ENCODE measurements around the gene VMP1. TPM values are rescaled to one million over a fixed set of nuclear protein-coding genes. Genes with fewer than 3 reads are reported as not detected.

VMP1 gene
- total and polyA plus RNA-seq, 2 donors (not counting 1 experiment from before 2014, with no cell fraction given), result 125 to 235 TPM

DNA sequence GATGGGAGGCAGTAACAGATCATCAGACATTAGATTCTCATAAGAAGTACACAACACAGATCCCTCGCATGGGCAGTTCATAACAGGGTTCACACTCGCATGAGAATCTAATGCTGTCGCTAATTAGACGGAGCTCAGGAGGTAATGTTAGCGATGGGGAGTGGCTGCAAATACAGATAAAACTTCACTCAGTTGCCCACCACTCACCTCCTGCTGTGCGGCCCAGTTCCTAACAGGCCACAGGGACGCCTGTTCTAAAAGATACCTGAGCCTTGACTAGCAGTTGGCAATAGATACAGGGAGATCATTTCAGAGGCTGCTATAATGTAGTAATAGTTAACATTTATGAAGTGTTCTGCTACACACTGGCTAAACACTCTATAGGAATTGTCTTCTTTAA is 5.2 kb upstream of the VMP1 start:
- peaks cover 8% of the 10 kb centered on the region for H3K36me3 ChIP-seq (ENCODE audit: control insufficient read depth, insufficient read depth, low read length)
- no peaks in the 10 kb centered on the region for H3K27me3 ChIP-seq (ENCODE audit: control insufficient read depth, insufficient read depth, low read length)
- no peak overlapping the region for H3K27ac ChIP-seq (ENCODE audit: insufficient read depth, low read length)
- no peak overlapping the region for H3K4me3 ChIP-seq (replicated peaks in 1 of 4; ENCODE audit: control extremely low read depth in 1 of 4, insufficient read depth in 1 of 4, low read depth in 3 of 4, low read length in 4 of 4)
- H4K20me1 ChIP-seq (ENCODE audit: control insufficient read depth, extremely low read depth, insufficient read depth, low read length), result no peaks in the 10 kb centered on the region
- no peak for DNase-seq (ENCODE audit: low read depth in 2 of 2)
- H3K9me3 ChIP-seq (ENCODE audit: control insufficient read depth, insufficient read depth, low read depth, low read length), result no peaks in the 10 kb centered on the region
- H3K4me2 ChIP-seq (ENCODE audit: extremely low read depth, insufficient read depth, low read length), result no peak overlapping the region
- no peaks in the 10 kb centered on the region for H3K4me1 ChIP-seq (ENCODE audit: control insufficient read depth, extremely low read depth, insufficient read depth, low read length)
- no peak overlapping the region for H2AFZ ChIP-seq (ENCODE audit: low read length)
- H3K79me2 ChIP-seq (ENCODE audit: control insufficient read depth, insufficient read depth, low read length), result peaks cover 96% of the 10 kb centered on the region
- no peak for TF ChIP-seq EZH2 (IDR thresholded peaks at IDR 0.05; ENCODE audit: low read length, missing control alignments)
- no peak for TF ChIP-seq CTCF (conservative IDR thresholded peaks at IDR 0.05 in 1 of 2, IDR thresholded peaks at IDR 0.05 in 1 of 2; ENCODE audit: low read depth in 1 of 2, low read length in 2 of 2)
- no peak overlapping the region for H3K9ac ChIP-seq (ENCODE audit: insufficient read depth, low read length)

DNA sequence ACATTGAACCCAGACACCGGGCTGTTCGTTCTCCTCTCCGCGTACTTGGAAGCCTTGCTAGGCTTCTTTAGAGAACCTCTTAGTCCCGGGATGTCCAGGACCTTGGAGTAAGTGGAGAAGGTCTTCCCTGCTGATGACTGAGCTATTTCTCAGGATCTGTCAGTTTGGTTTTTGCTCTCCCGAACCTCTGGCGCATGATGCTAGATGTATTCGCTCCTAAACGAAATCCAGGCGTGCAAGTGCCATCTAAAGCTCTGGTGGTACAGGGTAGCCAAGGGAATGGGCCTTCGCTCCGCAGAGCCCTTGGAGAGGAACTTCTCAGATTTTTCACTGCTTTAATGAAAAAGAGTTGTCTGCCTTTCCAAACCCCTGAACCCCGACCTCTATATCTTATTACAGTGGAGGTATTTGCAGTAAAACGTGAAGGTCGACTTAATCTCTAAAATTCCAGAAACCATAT is 547 bp downstream of the VMP1 start:
- peaks cover 91% of the 10 kb centered on the region for H3K79me2 ChIP-seq (ENCODE audit: control insufficient read depth, insufficient read depth, low read length)
- peak overlapping the region; percentile 97 for H3K27ac ChIP-seq (ENCODE audit: insufficient read depth, low read length)
- no peaks in the 10 kb centered on the region for H3K9me3 ChIP-seq (ENCODE audit: control insufficient read depth, insufficient read depth, low read depth, low read length)
- no peak for DNase-seq (ENCODE audit: low read depth in 2 of 2)
- H3K36me3 ChIP-seq (ENCODE audit: control insufficient read depth, insufficient read depth, low read length), result peaks cover 1% of the 10 kb centered on the region
- H3K4me2 ChIP-seq (ENCODE audit: extremely low read depth, insufficient read depth, low read length), result peak overlapping the region; percentile 84
- peak overlapping the region; percentile 65 to 92 (median 86) for H3K4me3 ChIP-seq (replicated peaks in 1 of 4; ENCODE audit: control extremely low read depth in 1 of 4, insufficient read depth in 1 of 4, low read depth in 3 of 4, low read length in 4 of 4)
- H3K4me1 ChIP-seq (ENCODE audit: control insufficient read depth, extremely low read depth, insufficient read depth, low read length), result peaks cover 4% of the 10 kb centered on the region
- TF ChIP-seq EZH2 (IDR thresholded peaks at IDR 0.05; ENCODE audit: low read length, missing control alignments) (no peak), CTCF (conservative IDR thresholded peaks at IDR 0.05 in 1 of 2, IDR thresholded peaks at IDR 0.05 in 1 of 2; ENCODE audit: low read depth in 1 of 2, low read length in 2 of 2) (no peak)
- H4K20me1 ChIP-seq (ENCODE audit: control insufficient read depth, extremely low read depth, insufficient read depth, low read length), result no peaks in the 10 kb centered on the region
- H3K27me3 ChIP-seq (ENCODE audit: control insufficient read depth, insufficient read depth, low read length), result no peaks in the 10 kb centered on the region
- H2AFZ ChIP-seq (ENCODE audit: low read length), result peak overlapping the region; percentile 64
- H3K9ac ChIP-seq (ENCODE audit: insufficient read depth, low read length), result peak overlapping the region; percentile 86

DNA sequence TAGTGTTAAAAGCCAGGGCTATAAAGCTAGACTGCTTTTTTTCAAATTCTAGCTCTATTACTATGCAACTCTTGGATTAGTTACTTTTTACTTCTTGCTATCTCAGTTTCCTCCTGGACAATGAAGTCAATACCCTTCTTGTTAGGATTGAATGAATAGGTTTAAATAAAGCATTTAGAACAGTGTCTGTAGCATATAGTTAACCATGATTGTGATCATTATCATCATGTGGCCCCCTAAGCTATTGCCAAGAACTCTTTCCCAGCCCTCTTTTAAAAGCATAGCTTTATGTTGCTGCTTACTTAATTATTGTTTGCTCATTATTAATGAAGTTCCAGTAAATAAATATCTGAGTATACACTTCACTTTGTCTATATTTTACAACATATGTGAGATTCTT is 4.5 kb downstream of the VMP1 start:
- no peaks in the 10 kb centered on the region for H3K27me3 ChIP-seq (ENCODE audit: control insufficient read depth, insufficient read depth, low read length)
- no peak overlapping the region for H2AFZ ChIP-seq (ENCODE audit: low read length)
- H3K9me3 ChIP-seq (ENCODE audit: control insufficient read depth, insufficient read depth, low read depth, low read length), result no peaks in the 10 kb centered on the region
- peaks cover 4% of the 10 kb centered on the region for H3K4me1 ChIP-seq (ENCODE audit: control insufficient read depth, extremely low read depth, insufficient read depth, low read length)
- H3K79me2 ChIP-seq (ENCODE audit: control insufficient read depth, insufficient read depth, low read length), result peaks cover 76% of the 10 kb centered on the region
- peaks cover 1% of the 10 kb centered on the region for H3K36me3 ChIP-seq (ENCODE audit: control insufficient read depth, insufficient read depth, low read length)
- H4K20me1 ChIP-seq (ENCODE audit: control insufficient read depth, extremely low read depth, insufficient read depth, low read length), result no peaks in the 10 kb centered on the region
- no peak overlapping the region for H3K4me2 ChIP-seq (ENCODE audit: extremely low read depth, insufficient read depth, low read length)
- no peak overlapping the region for H3K4me3 ChIP-seq (replicated peaks in 1 of 4; ENCODE audit: control extremely low read depth in 1 of 4, insufficient read depth in 1 of 4, low read depth in 3 of 4, low read length in 4 of 4)
- H3K9ac ChIP-seq (ENCODE audit: insufficient read depth, low read length), result no peak overlapping the region
- no peak for DNase-seq (ENCODE audit: low read depth in 2 of 2)
- H3K27ac ChIP-seq (ENCODE audit: insufficient read depth, low read length), result no peak overlapping the region
- TF ChIP-seq CTCF (conservative IDR thresholded peaks at IDR 0.05 in 1 of 2, IDR thresholded peaks at IDR 0.05 in 1 of 2; ENCODE audit: low read depth in 1 of 2, low read length in 2 of 2) (no peak), EZH2 (IDR thresholded peaks at IDR 0.05; ENCODE audit: low read length, missing control alignments) (no peak)
